ENCODE measurements around the gene LCNL1. TPM values are rescaled to one million over a fixed set of nuclear protein-coding genes. Genes with fewer than 3 reads are reported as not detected.
"Not testable (repeated sequence)": the region's sequence is repeated elsewhere in the genome, so short reads cannot be mapped to it uniquely, and the experiment has no call there.

Gene LCNL1
- polyA plus RNA-seq, 3 donors: 0.03 to 0.23 (median 0.12) TPM

GRCh38 chr9:137020771-137021567 is 38.2 kb downstream of the LCNL1 start:
- no peak for DNase-seq (ENCODE audit: low read depth in 3 of 3, low spot score in 2 of 3)

- no peak for DNase-seq (ENCODE audit: low read depth in 3 of 3, low spot score in 2 of 3)
These were observed 38.8 kb downstream of the LCNL1 start for GRCh38 chr9:137021568-137021978.

GRCh38 chr9:137021979-137022661 is 39.3 kb downstream of the LCNL1 start:
- no peak for DNase-seq (ENCODE audit: low read depth in 3 of 3, low spot score in 2 of 3)

- no peak for DNase-seq (ENCODE audit: low read depth in 3 of 3, low spot score in 2 of 3)
These were observed 39.8 kb downstream of the LCNL1 start for GRCh38 chr9:137022662-137023008.

DNA sequence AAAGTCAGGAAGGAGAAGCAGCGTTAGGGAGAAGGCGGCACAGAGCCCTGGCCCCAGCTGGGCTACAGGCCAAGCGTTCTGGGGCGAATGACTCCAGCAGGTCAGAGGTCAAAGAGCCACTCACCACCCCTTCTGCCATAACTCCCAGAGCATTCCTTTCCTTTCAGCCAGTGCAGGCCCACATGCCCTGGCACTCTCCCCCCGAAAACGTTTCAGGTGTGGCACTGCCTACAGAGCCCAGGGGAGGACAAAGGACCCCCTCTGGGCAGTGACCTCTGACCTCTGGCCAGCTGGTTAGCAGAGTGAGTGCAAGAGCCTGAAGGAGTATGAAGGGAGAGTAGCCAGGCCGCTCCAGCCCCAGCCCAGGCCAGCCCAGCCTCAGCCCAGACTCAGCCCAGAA is 40.4 kb downstream of the LCNL1 start:
- no peak for DNase-seq (ENCODE audit: low read depth in 3 of 3, low spot score in 2 of 3)

DNA sequence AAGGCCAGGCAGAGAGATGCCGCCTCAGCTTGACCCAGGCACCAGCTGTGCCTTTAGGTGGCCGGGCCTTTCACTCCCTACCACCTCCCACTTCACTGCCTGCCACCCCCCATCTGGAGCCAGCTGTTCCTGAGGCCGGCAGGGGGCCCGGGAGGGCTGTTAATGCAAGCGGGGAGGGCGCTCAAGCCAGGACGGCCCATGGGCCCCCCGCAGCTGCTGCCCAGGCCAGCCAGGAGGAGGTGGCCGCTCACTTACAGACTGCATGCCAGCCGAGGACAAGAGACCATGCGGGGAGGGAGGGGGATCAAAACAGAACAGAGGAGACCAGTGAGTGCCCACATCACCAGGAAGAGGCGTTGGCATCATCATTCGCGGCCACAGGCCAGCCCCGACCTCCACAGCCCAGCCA is 40.8 kb downstream of the LCNL1 start:
- no peak for DNase-seq (ENCODE audit: low read depth in 3 of 3, low spot score in 2 of 3)

GRCh38 chr9:137025517-137025966 is 42.7 kb downstream of the LCNL1 start:
- DNase-seq (ENCODE audit: low read depth in 3 of 3, low spot score in 2 of 3): no peak

DNA sequence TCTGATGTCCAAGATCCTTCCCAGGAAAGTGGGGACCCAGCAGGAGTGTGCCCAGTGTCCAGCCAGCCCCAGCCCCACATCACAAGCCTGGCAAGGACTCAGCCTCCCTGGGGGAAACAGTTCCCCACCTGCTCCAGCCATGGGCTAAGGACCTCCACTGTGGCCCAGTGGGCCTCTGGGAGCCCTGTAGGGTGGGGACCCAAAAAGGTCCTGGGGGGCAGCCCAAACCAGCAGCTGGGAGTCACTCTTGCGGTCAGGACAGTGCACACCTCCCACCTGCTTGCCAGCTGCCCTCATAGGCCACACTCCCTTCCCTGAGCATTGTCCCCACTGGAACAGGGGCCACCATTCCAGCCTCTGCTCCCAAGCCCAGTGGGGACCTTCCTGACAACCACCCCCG is 43.6 kb downstream of the LCNL1 start:
- DNase-seq (ENCODE audit: low read depth in 3 of 3, low spot score in 2 of 3): no peak

- no peak for DNase-seq (ENCODE audit: low read depth in 3 of 3, low spot score in 2 of 3)
These were observed 44.0 kb downstream of the LCNL1 start for GRCh38 chr9:137026828-137027227.

- no peak for DNase-seq (ENCODE audit: low read depth in 3 of 3, low spot score in 2 of 3)
These were observed 44.8 kb downstream of the LCNL1 start, which contains the start of gene ABCA2 for GRCh38 chr9:137027369-137028262. Gene ABCA2 (minus strand): TSS chr9:137028237. CDS start chr9:137028140, 97 bp downstream.

- DNase-seq (ENCODE audit: low read depth in 3 of 3, low spot score in 2 of 3): no peak
These were observed 45.7 kb downstream of the LCNL1 start for GRCh38 chr9:137028263-137029057.

DNA sequence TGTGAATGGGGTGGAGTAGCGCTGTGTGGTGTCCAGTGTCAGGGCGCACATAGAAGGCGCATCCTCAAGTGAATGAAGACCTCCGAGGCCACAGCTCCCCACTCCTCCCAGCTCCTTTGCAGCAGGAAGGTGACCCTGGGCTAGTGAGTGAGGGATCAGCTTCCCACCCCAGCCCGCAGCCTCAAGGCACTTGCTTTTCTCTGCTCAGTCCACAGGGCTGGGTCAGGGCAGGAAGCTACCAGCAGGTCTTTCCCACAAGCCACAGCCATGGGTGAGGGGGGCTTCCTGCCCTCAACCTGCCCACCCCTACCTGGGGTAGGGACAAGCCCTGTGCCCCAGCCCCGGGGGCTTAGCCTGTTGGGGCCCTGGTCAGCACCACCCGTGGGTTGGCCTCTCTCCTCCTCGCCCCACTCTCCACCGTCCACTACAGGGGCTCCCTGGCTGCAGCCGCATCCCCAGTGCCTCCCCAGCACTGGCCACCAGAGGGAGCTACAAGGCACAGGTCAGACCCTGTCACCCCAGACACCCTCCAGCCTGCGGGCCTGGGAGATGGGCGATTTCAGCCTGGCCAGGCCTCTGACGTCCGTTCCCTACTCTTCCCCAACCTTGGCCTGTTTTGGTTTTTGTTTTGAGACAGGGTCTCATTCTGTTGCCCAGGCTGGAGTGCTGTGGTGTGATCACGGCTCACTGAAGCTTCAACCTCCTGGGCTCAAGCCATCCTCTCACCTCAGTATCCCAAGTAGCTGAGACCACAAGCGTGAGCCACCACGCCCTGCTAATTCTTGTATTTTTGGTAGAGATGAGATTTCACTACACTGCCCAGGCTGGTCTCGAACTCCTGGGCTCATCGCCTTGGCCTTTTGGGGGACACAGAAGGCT is 46.5 kb downstream of the LCNL1 start:
- no peak for DNase-seq (ENCODE audit: low read depth in 3 of 3, low spot score in 2 of 3)

DNA sequence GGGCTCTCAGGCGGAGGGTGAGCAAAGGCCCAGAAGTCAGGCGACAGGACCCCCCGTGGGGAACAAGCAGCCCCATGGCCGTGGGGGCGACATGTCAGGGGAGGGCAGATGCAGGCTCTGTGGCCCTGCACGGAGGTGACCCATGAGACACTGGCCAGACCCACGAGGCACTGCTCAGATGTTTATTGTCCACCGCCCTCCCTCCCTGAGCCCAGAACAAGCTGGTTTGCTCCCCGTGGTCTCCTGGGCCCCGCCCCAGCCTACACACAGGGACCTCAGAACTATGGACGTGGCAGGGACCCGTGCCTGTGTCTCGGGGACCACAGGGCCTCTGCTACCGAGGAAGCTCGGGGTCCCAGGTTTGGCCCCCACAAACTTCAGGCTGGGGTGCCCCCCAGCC is 47.2 kb downstream of the LCNL1 start:
- DNase-seq (ENCODE audit: low read depth in 3 of 3, low spot score in 2 of 3): no peak

DNA sequence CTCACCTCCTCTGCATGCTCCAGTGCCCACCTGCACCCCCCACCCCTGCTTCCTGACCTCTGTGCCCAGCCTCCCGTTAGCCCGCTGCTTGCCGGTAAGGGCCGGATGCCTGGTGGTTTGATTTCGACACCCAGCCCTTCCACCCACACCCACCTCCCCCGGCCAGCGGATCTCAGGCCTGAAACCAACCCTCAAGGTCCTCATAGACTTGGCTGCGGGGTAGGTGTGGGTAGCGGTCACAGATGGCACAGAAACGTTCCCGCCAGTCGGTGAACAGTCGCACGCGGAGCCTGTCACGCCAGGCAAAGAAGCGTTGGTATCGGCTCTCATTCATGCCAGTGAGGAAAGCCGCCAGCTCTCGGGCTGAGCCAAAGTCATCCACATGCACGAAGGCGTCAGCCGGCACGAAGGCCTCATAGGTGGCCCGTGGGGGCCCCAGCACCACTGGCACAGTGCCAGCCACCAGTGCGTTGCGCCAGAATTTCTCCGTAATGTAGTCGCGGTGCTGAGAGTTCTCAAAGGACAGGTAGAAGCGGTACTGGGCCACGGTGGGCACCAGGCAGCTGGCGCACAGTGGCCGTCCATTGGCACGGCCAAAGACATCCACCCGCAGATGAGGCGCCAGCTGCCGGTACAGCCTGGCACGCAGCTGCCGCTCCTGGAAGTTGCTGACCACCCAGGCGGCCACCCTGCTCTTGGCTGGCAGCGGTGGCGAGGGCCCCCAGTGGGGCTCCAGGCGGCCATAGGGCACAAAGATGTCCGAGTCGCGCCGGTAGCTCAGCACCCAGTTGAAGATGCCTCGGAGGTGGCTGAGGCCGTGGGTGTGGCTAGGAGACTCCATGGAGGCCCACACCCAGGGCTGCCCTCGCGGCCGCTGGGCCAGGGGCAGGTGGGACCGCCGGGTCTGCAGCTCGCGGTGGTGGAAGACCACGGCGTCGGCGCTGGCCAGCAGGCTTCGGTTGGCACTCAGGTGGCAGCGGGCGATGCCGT is 48.0 kb downstream of the LCNL1 start:
- no peak for DNase-seq (ENCODE audit: low read depth in 3 of 3, low spot score in 2 of 3)

GRCh38 chr9:137031904-137032640 is 49.3 kb downstream of the LCNL1 start, which contains the start of gene FUT7:
Gene FUT7 (minus strand): TSS chr9:137032088. CDS start chr9:137031991, 97 bp downstream.
- DNase-seq (ENCODE audit: low read depth in 3 of 3, low spot score in 2 of 3): no peak

GRCh38 chr9:137032858-137033257 is 50.1 kb downstream of the LCNL1 start:
- no peak for DNase-seq (ENCODE audit: low read depth in 3 of 3, low spot score in 2 of 3)

DNA sequence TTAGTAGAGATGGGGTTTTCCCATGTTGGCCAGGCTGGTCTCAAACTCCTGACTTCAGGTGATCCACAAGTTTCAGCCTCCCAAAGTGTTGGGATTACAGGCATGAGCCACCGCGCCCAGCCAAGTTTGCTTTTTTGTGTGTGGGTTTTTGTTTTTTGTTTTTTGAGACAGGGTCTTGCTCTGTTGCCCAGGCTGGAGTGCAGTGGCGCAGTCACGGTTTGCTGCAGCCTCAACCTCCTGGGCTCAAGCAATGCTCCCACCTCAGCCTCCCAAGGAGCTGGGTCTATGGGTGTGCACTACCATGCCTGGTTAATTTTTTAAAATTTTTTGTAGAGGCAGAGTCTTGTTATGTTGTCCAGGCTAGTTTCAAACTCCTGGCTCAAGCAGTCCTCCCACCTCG is 50.7 kb downstream of the LCNL1 start:
- not testable (repeated sequence) for DNase-seq (ENCODE audit: low read depth in 3 of 3, low spot score in 2 of 3)
